Panc1 (cell line): ENCODE data around the gene PHF13. TPM values are rescaled to one million over a fixed set of nuclear protein-coding genes. Genes with fewer than 3 reads are reported as not detected.

Experiments used
- ATAC-seq: fragments of 200-7000 bp; cut with Tn5 transposase; 2 replicates; pipeline ENCODE4 v1.9.1; 2020; ENCODE audit warnings: mild to moderate bottlenecking, moderate library complexity
- BruUV-seq: library from RNA; stranded (reverse); fragments of 400-500 nt; replicated peaks from 2 replicates; lab custom pipeline; 2021; lab: Mats Ljungman, UMichigan
- CTCF ChIA-PET: fragments of 300-600 bp; sonication (Branson Sonifier 250); formaldehyde crosslinking; loops from one replicate; lab custom pipeline; 2022; ENCODE audit warnings: antibody characterized with exemption; lab: Charles Lee
- POLR2A ChIA-PET: fragments of 300-600 bp; sonication (Branson Sonifier 250); formaldehyde crosslinking; loops from one replicate; lab custom pipeline; 2022; ENCODE audit warnings: antibody characterized with exemption; lab: Charles Lee
- DNase-seq: peaks from one replicate; pipeline ENCODE4 v3.0.0-alpha.2; 2010; ENCODE audit warnings: low read depth, low spot score
- H3K27ac ChIP-seq: 2 replicates; pipeline ENCODE4 v1.5.1; 2011; ENCODE audit warnings: mild to moderate bottlenecking, low read length, inconsistent platforms
- H3K27me3 ChIP-seq: fragments of 200-500 bp; sonication (Bioruptor generic); 2 replicates; pipeline ENCODE4 v1.6.0; 2014; ENCODE audit warnings: low read length, inconsistent platforms; ENCODE audit not compliant: control insufficient read depth, insufficient read depth
- H3K36me3 ChIP-seq: fragments of 200-500 bp; sonication (Bioruptor generic); 2 replicates; pipeline ENCODE4 v1.5.1; 2014; ENCODE audit warnings: inconsistent platforms, mild to moderate bottlenecking, low read length, moderate library complexity; ENCODE audit not compliant: control insufficient read depth, insufficient read depth
- H3K4me1 ChIP-seq: 2 replicates; pipeline ENCODE4 v1.5.1; 2011; ENCODE audit warnings: inconsistent platforms, mild to moderate bottlenecking, low read length, moderate library complexity; ENCODE audit not compliant: control insufficient read depth, insufficient read depth
- H3K4me3 ChIP-seq, 2 experiments: 2 replicates each; pipeline ENCODE4 v1.5.1; 2011 to 2012; ENCODE audit warnings: low read depth in 2 of 2, low read length in 2 of 2, mild to moderate bottlenecking in 2 of 2, inconsistent platforms in 1 of 2, moderate library complexity in 1 of 2
- H3K9me3 ChIP-seq: fragments of 200-500 bp; sonication (Bioruptor generic); 2 replicates; pipeline ENCODE4 v1.5.1; 2014; ENCODE audit warnings: low read depth, mild to moderate bottlenecking, inconsistent platforms, low read length, moderate library complexity; ENCODE audit not compliant: control insufficient read depth, insufficient read depth
- CTCF ChIP-seq: fragments of 450-650 bp; IDR thresholded peaks from 2 replicates; pipeline ENCODE4 v1.5.1; 2017; ENCODE audit warnings: mild to moderate bottlenecking
- POLR2AphosphoS5 ChIP-seq: IDR thresholded peaks from 2 replicates; pipeline ENCODE4 v1.6.1; 2012; ENCODE audit warnings: mild to moderate bottlenecking, low read depth, low read length, moderate library complexity
- REST ChIP-seq, 2 experiments: IDR thresholded peaks; 2 replicates each; pipeline ENCODE4 v1.6.1; 2011 to 2012; ENCODE audit warnings: low read depth in 2 of 2, control low read depth in 1 of 2, low read length in 1 of 2, mild to moderate bottlenecking in 1 of 2, moderate library complexity in 1 of 2; ENCODE audit not compliant: insufficient read depth in 1 of 2
- SIN3A ChIP-seq: IDR thresholded peaks from 2 replicates; pipeline ENCODE4 v1.6.1; 2012; ENCODE audit warnings: low read depth, mild to moderate bottlenecking, low read length, moderate library complexity, borderline replicate concordance; ENCODE audit not compliant: insufficient read depth
- TCF7L2 ChIP-seq: IDR thresholded peaks from 2 replicates; pipeline ENCODE4 v1.6.1; 2011; ENCODE audit warnings: mild to moderate bottlenecking, low read depth, low read length, inconsistent platforms
- in situ Hi-C: cut with HindIII; loops from 2 replicates; pipeline ENCODE4 v1.10.0; 2016; ENCODE audit warnings: low sequenced_read_pairs, low pct_unique_long_range_greater_than_20kb
- intact Hi-C: fragments of 100-400 bp; cut with micrococcal nuclease; formaldehyde crosslinking; loops from one replicate; pipeline ENCODE4 v1.10.0; 2022; ENCODE audit not compliant: unreplicated experiment
- total RNA-seq: library from RNA; stranded (reverse); gene quantifications from one replicate; pipeline ENCODE4 v1.2.1, GENCODE V29; 2021; ENCODE audit not compliant: unreplicated experiment

Gene PHF13
- total RNA-seq, 1 experiment from 2014 or later = 41.8 TPM

- TF ChIP-seq TCF7L2 = no peak
- no peak for TF ChIP-seq REST (IDR thresholded peaks at IDR 0.05; ENCODE audit: insufficient read depth in 1 of 2, low read depth in 2 of 2, low read length in 1 of 2)
- no peak for TF ChIP-seq POLR2AphosphoS5
- TF ChIP-seq CTCF = no peak
- TF ChIP-seq SIN3A = no peak
- in situ Hi-C loops = no loop called here
- Histone ChIP-seq H3K4me1 (no peaks in the 10 kb centered on the region), H3K27ac (no peak overlapping the region), H3K4me3 (no peak overlapping the region), H3K27me3 (no peaks in the 10 kb centered on the region), H3K9me3 (0 out of 2 replicates have a peak, but pooled peaks cover 4% of the 10 kb centered on the region), H3K36me3 (no peaks in the 10 kb centered on the region)
- BruUV-seq = no TSS peak
- ChIA-PET CTCF (no interaction called here), POLR2A (no interaction called here)
- DNase-seq (no peak), ATAC-seq (no peak)
- intact Hi-C loops = no loop called here
Measured at GRCh38 chr1:6572653-6573383, 40.7 kb upstream of the PHF13 start.

GRCh38 chr1:6574025-6574620 lies 39.4 kb upstream of the PHF13 start:
- Histone ChIP-seq H3K4me3 (no peak overlapping the region), H3K27ac (no peak overlapping the region), H3K4me1 (peaks cover 2% of the 10 kb centered on the region), H3K9me3 (0 out of 2 replicates have a peak, but pooled peaks cover 4% of the 10 kb centered on the region), H3K36me3 (no peaks in the 10 kb centered on the region), H3K27me3 (no peaks in the 10 kb centered on the region)
- TF ChIP-seq SIN3A = no peak
- no peak for TF ChIP-seq POLR2AphosphoS5
- TF ChIP-seq TCF7L2 = no peak
- TF ChIP-seq CTCF = no peak
- TF ChIP-seq REST (IDR thresholded peaks at IDR 0.05; ENCODE audit: insufficient read depth in 1 of 2, low read depth in 2 of 2, low read length in 1 of 2) = no peak
- ChIA-PET POLR2A (interaction anchor here (0.6 kb wide), 1 partner anchor 11 kb away, joined by 4 read pairs; no protein-coding TSS in a partner anchor), CTCF (no interaction called here)
- intact Hi-C loops (no loop called here), in situ Hi-C loops (no loop called here)
- ATAC-seq (no peak), DNase-seq (no peak)
- BruUV-seq = no TSS peak
